ENCODE results near the gene CLDN19. TPM values are rescaled to one million over a fixed set of nuclear protein-coding genes. Genes with fewer than 3 reads are reported as not detected.

CLDN19 gene
- total and polyA plus RNA-seq, 12 donors = 0.06 TPM; not detected in 11

- Histone ChIP-seq H3K4me1 (peaks cover 0 to 2% (median 1%) of the 10 kb centered on the region in 9 donors), H3K9me3 (no peaks in the 10 kb centered on the region), H3K27me3 (peaks cover 0 to 2% (median 0%) of the 10 kb centered on the region in 7 donors), H3K27ac (no peak overlapping the region), H3K36me3 (peaks cover 0 to 88% (median 41%) of the 10 kb centered on the region in 9 donors), H3K4me3 (no peak overlapping the region)
- intact Hi-C loops (cut with DNase I) = loop anchor here in 8 of 10 donors (2.0 to 10.0 kb wide), 4 partner anchors 145 to 295 kb away; no protein-coding TSS in a partner anchor
- DNase-seq (no peak), ATAC-seq (no peak)
- 91 to 92% methylated on average over 2 of the region's 2 CpGs for WGBS, 2 donors
- TF ChIP-seq CTCF (IDR thresholded peaks at IDR 0.05) = no peak
Observed at GRCh38 chr1:42779725-42780124, 39.7 kb upstream of the CLDN19 start.

- TF ChIP-seq CTCF (IDR thresholded peaks at IDR 0.05) = peak; percentile 32 to 68 (median 62)
Observed at GRCh38 chr1:42777852-42778251, 37.8 kb upstream of the CLDN19 start.

GRCh38 chr1:42776502-42776901 lies 36.5 kb upstream of the CLDN19 start:
- no peak for DNase-seq
- no peak for TF ChIP-seq CTCF (IDR thresholded peaks at IDR 0.05)
- no peak for ATAC-seq
- Histone ChIP-seq H3K27me3 (no peaks in the 10 kb centered on the region), H3K4me3 (no peak overlapping the region), H3K9me3 (no peaks in the 10 kb centered on the region), H3K4me1 (peaks cover 0 to 11% (median 0%) of the 10 kb centered on the region in 9 donors), H3K36me3 (peaks cover 0 to 92% (median 49%) of the 10 kb centered on the region in 9 donors), H3K27ac (no peak overlapping the region)
- intact Hi-C loops (cut with DNase I) = loop anchor here in 7 of 10 donors (5.0 to 10.0 kb wide), 2 partner anchors 148 to 296 kb away; no protein-coding TSS in a partner anchor
- WGBS, 2 donors = 98% methylated on average over 6 of the region's 6 CpGs

More at GRCh38 chr1:42777852-42778251, 37.8 kb upstream of the CLDN19 start:
- intact Hi-C loops (cut with DNase I) = loop anchor here in 8 of 10 donors (1.0 to 10.0 kb wide), 4 partner anchors 147 to 296 kb away; no protein-coding TSS in a partner anchor
- Histone ChIP-seq H3K27ac (no peak overlapping the region), H3K27me3 (no peaks in the 10 kb centered on the region), H3K4me3 (no peak overlapping the region), H3K4me1 (no peaks in the 10 kb centered on the region), H3K36me3 (peaks cover 0 to 98% (median 49%) of the 10 kb centered on the region in 9 donors), H3K9me3 (no peaks in the 10 kb centered on the region)
- no peak for DNase-seq
- ATAC-seq = peak in 5 of 8 donors; percentile 59 to 70 (median 63)

GRCh38 chr1:42774928-42775526 lies 35.0 kb upstream of the CLDN19 start:
- no peak for ATAC-seq
- Histone ChIP-seq H3K9me3 (no peaks in the 10 kb centered on the region), H3K36me3 (peaks cover 0 to 80% (median 41%) of the 10 kb centered on the region in 9 donors), H3K4me1 (peaks cover 0 to 11% (median 0%) of the 10 kb centered on the region in 9 donors), H3K4me3 (no peak overlapping the region), H3K27ac (no peak overlapping the region), H3K27me3 (no peaks in the 10 kb centered on the region)
- WGBS, 2 donors = 90 to 93% methylated on average over 5 of the region's 5 CpGs
- intact Hi-C loops (cut with DNase I) = loop anchor here in 7 of 10 donors (5.0 to 10.0 kb wide), 2 partner anchors 150 to 297 kb away; no protein-coding TSS in a partner anchor
- no peak for TF ChIP-seq CTCF (IDR thresholded peaks at IDR 0.05)
- no peak for DNase-seq
